ENCODE results near the gene ATP8B3. TPM values are rescaled to one million over a fixed set of nuclear protein-coding genes. Genes with fewer than 3 reads are reported as not detected.

Gene ATP8B3
- total and polyA plus RNA-seq, 10 donors: 1.9 to 10.1 (median 5.6) TPM

DNA sequence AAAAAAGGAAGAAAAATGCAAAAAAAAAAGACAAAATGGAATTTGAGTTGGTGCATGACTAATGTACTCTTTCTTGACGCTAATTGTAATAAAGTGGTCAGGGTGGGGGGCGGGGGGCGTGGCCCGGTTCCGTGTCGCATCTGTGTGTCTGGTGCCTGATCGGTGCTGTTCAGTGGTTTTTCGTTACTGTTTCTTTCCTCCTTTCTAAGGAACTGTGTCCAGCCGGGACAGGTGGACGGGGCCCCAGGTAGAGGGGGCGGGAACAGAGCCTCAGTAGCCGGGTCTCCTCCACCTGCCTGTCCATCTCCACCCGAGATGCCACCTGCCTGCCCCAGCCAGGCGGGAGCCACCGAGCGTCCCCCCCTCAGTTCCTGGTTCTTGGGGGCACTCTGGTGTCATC, 32.5 kb downstream of the ATP8B3 start:
- peaks cover 0 to 38% (median 14%) of the 10 kb centered on the region in 8 donors for H3K9me3 ChIP-seq
- no peak for TF ChIP-seq POLR2AphosphoS5 (IDR thresholded peaks at IDR 0.05)
- TF ChIP-seq, protein P1, sequence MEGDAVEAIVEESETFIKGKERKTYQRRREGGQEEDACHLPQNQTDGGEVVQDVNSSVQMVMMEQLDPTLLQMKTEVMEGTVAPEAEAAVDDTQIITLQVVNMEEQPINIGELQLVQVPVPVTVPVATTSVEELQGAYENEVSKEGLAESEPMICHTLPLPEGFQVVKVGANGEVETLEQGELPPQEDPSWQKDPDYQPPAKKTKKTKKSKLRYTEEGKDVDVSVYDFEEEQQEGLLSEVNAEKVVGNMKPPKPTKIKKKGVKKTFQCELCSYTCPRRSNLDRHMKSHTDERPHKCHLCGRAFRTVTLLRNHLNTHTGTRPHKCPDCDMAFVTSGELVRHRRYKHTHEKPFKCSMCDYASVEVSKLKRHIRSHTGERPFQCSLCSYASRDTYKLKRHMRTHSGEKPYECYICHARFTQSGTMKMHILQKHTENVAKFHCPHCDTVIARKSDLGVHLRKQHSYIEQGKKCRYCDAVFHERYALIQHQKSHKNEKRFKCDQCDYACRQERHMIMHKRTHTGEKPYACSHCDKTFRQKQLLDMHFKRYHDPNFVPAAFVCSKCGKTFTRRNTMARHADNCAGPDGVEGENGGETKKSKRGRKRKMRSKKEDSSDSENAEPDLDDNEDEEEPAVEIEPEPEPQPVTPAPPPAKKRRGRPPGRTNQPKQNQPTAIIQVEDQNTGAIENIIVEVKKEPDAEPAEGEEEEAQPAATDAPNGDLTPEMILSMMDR (IDR thresholded peaks at IDR 0.05 in 8 of 11, conservative IDR thresholded peaks at IDR 0.05 in 3 of 11): no peak
- no peak for TF ChIP-seq POLR2A (IDR thresholded peaks at IDR 0.05)
- intact Hi-C loops (cut with DNase I; ENCODE audit: low total_unique reads): no loop called here
- no peak overlapping the region for H3K27ac ChIP-seq
- no peak overlapping the region for H3K4me3 ChIP-seq
- H3K27me3 ChIP-seq (replicated peaks in 1 of 7): peaks cover 12 to 100% (median 57%) of the 10 kb centered on the region in 7 donors
- 32 to 40% (median 36%) methylated on average over 16 of the region's 16 CpGs for WGBS, 5 donors
- peaks cover 0 to 11% (median 4%) of the 10 kb centered on the region in 6 donors for H3K4me1 ChIP-seq
- DNase-seq: no peak
- H3K36me3 ChIP-seq: peaks cover 0 to 4% (median 0%) of the 10 kb centered on the region in 6 donors

DNA sequence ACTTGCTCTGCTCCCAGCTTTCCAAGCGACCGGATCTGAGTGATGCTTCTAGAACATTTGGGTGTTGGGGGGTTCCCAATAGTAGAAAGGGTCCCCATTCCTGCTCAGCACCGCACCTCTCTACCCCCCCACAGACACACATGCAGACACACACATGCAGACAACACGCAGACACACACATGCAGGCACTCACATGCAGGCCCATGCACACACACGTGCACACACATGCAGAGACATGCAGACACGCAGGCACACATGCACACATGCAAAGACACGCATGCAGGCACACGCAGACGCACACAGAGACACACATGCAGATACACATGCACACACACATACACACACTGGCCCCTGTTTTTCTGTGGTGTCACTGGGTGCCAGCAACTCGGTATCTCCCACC, 34.9 kb downstream of the ATP8B3 start:
- Histone ChIP-seq H3K9me3 (peaks cover 0 to 27% (median 12%) of the 10 kb centered on the region in 8 donors), H3K27ac (no peak overlapping the region), H3K36me3 (peaks cover 0 to 4% (median 0%) of the 10 kb centered on the region in 6 donors), H3K4me1 (peaks cover 0 to 11% (median 4%) of the 10 kb centered on the region in 6 donors), H3K27me3 (replicated peaks in 1 of 7) (peaks cover 12 to 98% (median 70%) of the 10 kb centered on the region in 7 donors), H3K4me3 (no peak overlapping the region)
- 50 to 64% (median 56%) methylated on average over 10 of the region's 10 CpGs for WGBS, 5 donors
- TF ChIP-seq POLR2AphosphoS5 (IDR thresholded peaks at IDR 0.05) (no peak), POLR2A (IDR thresholded peaks at IDR 0.05) (no peak)
- TF ChIP-seq, protein P1 (IDR thresholded peaks at IDR 0.05 in 8 of 11, conservative IDR thresholded peaks at IDR 0.05 in 3 of 11): no peak
- intact Hi-C loops (cut with DNase I; ENCODE audit: low total_unique reads): no loop called here
- DNase-seq: no peak

DNA sequence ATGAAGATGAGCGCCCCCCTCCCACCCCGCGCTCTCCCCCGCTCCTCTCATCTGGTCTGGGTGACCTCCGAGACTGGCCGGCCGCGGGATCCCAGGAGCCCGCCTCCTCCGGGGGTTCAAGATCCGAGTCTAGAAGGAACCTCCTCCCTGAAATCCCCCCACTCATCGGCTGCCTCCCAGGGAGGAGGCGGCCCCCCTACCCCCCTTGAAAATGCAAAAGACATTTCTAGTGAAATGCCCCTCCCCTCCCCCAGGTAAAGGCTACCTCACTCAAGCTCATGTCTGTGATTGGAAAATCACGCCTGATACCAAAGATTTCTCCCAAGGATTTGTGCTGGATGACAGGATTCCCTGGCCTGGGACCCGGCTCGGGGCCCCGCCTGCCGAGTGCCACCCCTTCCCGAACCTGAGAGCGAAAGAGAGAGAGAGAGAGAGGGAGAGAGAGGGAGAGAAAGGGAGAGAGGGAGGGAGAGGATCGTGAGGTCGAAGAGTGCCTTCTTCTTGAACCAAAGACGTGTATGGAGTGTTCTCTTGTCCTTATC, 35.4 kb downstream of the ATP8B3 start:
- H3K27ac ChIP-seq: no peak overlapping the region
- H3K4me3 ChIP-seq: no peak overlapping the region
- 3 to 10% (median 6%) methylated on average over 20 to 23 of the region's 23 CpGs for WGBS, 5 donors
- DNase-seq: no peak
- H3K27me3 ChIP-seq (replicated peaks in 1 of 7): peaks cover 12 to 98% (median 73%) of the 10 kb centered on the region in 7 donors
- H3K4me1 ChIP-seq: peaks cover 0 to 11% (median 4%) of the 10 kb centered on the region in 6 donors
- intact Hi-C loops (cut with DNase I; ENCODE audit: low total_unique reads): no loop called here
- H3K36me3 ChIP-seq: peaks cover 0 to 4% (median 0%) of the 10 kb centered on the region in 6 donors
- no peak for TF ChIP-seq POLR2AphosphoS5 (IDR thresholded peaks at IDR 0.05)
- peaks cover 0 to 25% (median 10%) of the 10 kb centered on the region in 8 donors for H3K9me3 ChIP-seq

DNA sequence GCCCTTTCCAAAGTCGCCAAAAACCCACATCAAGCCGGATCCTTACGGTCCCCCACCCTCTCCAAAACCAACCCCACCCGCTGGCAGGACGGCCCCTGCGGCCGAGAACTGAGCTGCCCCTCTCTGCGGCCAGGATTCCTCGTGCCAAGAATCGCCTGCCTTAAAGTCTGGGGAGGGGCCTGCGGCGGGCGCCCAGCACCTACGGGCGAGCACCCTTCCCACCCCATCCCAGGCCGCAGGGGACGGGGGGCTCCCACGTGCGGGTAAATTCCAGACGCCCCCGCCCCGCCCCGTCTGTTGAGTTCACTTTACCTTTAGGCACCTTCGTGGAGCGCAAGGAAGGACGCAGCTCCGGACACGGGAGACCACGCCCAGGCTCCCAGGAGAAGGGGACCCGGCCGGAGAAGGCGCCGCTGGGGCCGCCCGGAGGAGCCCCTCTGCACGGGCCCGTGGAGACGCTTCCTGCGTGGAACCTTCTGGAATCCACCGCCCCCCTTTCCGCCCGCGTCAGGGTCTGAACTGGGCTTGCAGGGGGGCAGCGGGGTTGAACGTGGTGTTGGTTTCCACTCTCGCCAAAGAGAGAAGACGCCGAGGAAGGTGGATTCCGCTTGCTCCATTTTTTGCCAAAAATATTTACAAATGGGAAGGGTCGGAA, 36.0 kb downstream of the ATP8B3 start:
- peaks cover 0 to 11% (median 4%) of the 10 kb centered on the region in 6 donors for H3K4me1 ChIP-seq
- peaks cover 0 to 25% (median 12%) of the 10 kb centered on the region in 8 donors for H3K9me3 ChIP-seq
- intact Hi-C loops (cut with DNase I; ENCODE audit: low total_unique reads): no loop called here
- no peak overlapping the region for H3K4me3 ChIP-seq
- WGBS, 5 donors: 4 to 8% (median 6%) methylated on average over 23 to 50 of the region's 50 CpGs
- H3K27ac ChIP-seq: no peak overlapping the region
- H3K36me3 ChIP-seq: peaks cover 0 to 4% (median 0%) of the 10 kb centered on the region in 6 donors
- H3K27me3 ChIP-seq (replicated peaks in 1 of 7): peaks cover 12 to 98% (median 75%) of the 10 kb centered on the region in 7 donors
- TF ChIP-seq POLR2AphosphoS5 (IDR thresholded peaks at IDR 0.05): no peak
- no peak for DNase-seq

All from spleen (tissue), 11 donors.